Renal cortex interstitium (tissue), 15 donors: ENCODE measurements around the gene RSL1D1. TPM values are rescaled to one million over a fixed set of nuclear protein-coding genes. Genes with fewer than 3 reads are reported as not detected.

Experiments
- DNase-seq, 11 donors: peaks; one replicate each; pipeline ENCODE4 v3.0.0-alpha.2; 2013; ENCODE audit warnings: low read depth in 9 of 11, low spot score in 4 of 11; ENCODE audit errors: extremely low read depth in 1 of 11
- long read RNA-seq, 16 experiments: transcript quantifications; one replicate each; lab custom pipeline, GENCODE V29; 2026
- polyA plus RNA-seq, 3 donors: library from polyadenylated mRNA; unstranded; fragments of 120-200 nt; gene quantifications; one replicate each; pipeline ENCODE4 v1.2.1, GENCODE V29; 2013; ENCODE audit not compliant: insufficient read length in 3 of 3

RSL1D1 gene
- polyA plus RNA-seq, result 100 to 1,000 TPM; 214 to 289 (median 238) TPM
- long read RNA-seq, donor 1, full-length matches to known transcripts, result 13 of 13 reads
- long read RNA-seq, donor 1, partial matches to known transcripts, result 0 of 13 reads
- long read RNA-seq, donor 1, other reads (novel, unspliced or antisense), result 0 of 13 reads
- long read RNA-seq, donor 2, full-length matches to known transcripts, result 15 of 40 reads
- long read RNA-seq, donor 2, partial matches to known transcripts, result 25 of 40 reads
- long read RNA-seq, donor 2, other reads (novel, unspliced or antisense), result 0 of 40 reads
- long read RNA-seq, donor 3, full-length matches to known transcripts, result 34 of 81 reads
- long read RNA-seq, donor 3, partial matches to known transcripts, result 40 of 81 reads
- long read RNA-seq, donor 3, other reads (novel, unspliced or antisense), result 7 of 81 reads
- long read RNA-seq, donor 4, full-length matches to known transcripts, result 31 of 56 reads
- long read RNA-seq, donor 4, partial matches to known transcripts, result 6 of 56 reads
- long read RNA-seq, donor 4, other reads (novel, unspliced or antisense), result 19 of 56 reads
- long read RNA-seq, donor 5, result 0 reads
- long read RNA-seq, donor 6, full-length matches to known transcripts, result 15 of 51 reads
- long read RNA-seq, donor 6, partial matches to known transcripts, result 36 of 51 reads
- long read RNA-seq, donor 6, other reads (novel, unspliced or antisense), result 0 of 51 reads
- long read RNA-seq, donor 7, full-length matches to known transcripts, result 23 of 81 reads
- long read RNA-seq, donor 7, partial matches to known transcripts, result 53 of 81 reads
- long read RNA-seq, donor 7, other reads (novel, unspliced or antisense), result 5 of 81 reads
- long read RNA-seq, donor 8, result 0 reads
- long read RNA-seq, donor 9, full-length matches to known transcripts, result 31 of 49 reads
- long read RNA-seq, donor 9, partial matches to known transcripts, result 5 of 49 reads
- long read RNA-seq, donor 9, other reads (novel, unspliced or antisense), result 13 of 49 reads
- long read RNA-seq, donor 10, full-length matches to known transcripts, result 23 of 43 reads
- long read RNA-seq, donor 10, partial matches to known transcripts, result 20 of 43 reads
- long read RNA-seq, donor 10, other reads (novel, unspliced or antisense), result 0 of 43 reads
- long read RNA-seq, donor 11, full-length matches to known transcripts, result 31 of 37 reads
- long read RNA-seq, donor 11, partial matches to known transcripts, result 0 of 37 reads
- long read RNA-seq, donor 11, other reads (novel, unspliced or antisense), result 6 of 37 reads
- long read RNA-seq, donor 12, full-length matches to known transcripts, result 11 of 26 reads
- long read RNA-seq, donor 12, partial matches to known transcripts, result 15 of 26 reads
- long read RNA-seq, donor 12, other reads (novel, unspliced or antisense), result 0 of 26 reads
- long read RNA-seq, donor 13, result 0 reads
- long read RNA-seq, donor 14, full-length matches to known transcripts, result 37 of 55 reads
- long read RNA-seq, donor 14, partial matches to known transcripts, result 8 of 55 reads
- long read RNA-seq, donor 14, other reads (novel, unspliced or antisense), result 10 of 55 reads
- long read RNA-seq, donor 15, full-length matches to known transcripts, result 11 of 11 reads
- long read RNA-seq, donor 15, partial matches to known transcripts, result 0 of 11 reads
- long read RNA-seq, donor 15, other reads (novel, unspliced or antisense), result 0 of 11 reads
- long read RNA-seq, donor 16, full-length matches to known transcripts, result 94 of 184 reads
- long read RNA-seq, donor 16, partial matches to known transcripts, result 50 of 184 reads
- long read RNA-seq, donor 16, other reads (novel, unspliced or antisense), result 40 of 184 reads

GRCh38 chr16:11851294-11852091, at the start of gene RSL1D1:
Gene RSL1D1 (minus strand): TSS chr16:11851542. CDS start chr16:11851512, 30 bp downstream.
- peak; percentile 83 to 95 (median 91) for DNase-seq

GRCh38 chr16:11901091-11901490, 49.7 kb upstream of the RSL1D1 start:
- no peak for DNase-seq

GRCh38 chr16:11896486-11897176, 45.3 kb upstream of the RSL1D1 start:
- no peak for DNase-seq

GRCh38 chr16:11893571-11893970, 42.2 kb upstream of the RSL1D1 start:
- no peak for DNase-seq

- no peak for DNase-seq
Observed at GRCh38 chr16:11892761-11893160, 41.4 kb upstream of the RSL1D1 start.

- DNase-seq, result no peak
Observed at GRCh38 chr16:11890231-11890965, 39.1 kb upstream of the RSL1D1 start.

- no peak for DNase-seq
Observed at GRCh38 chr16:11886881-11887280, 35.5 kb upstream of the RSL1D1 start.

GRCh38 chr16:11884035-11884434, 32.7 kb upstream of the RSL1D1 start:
- DNase-seq, result no peak

- no peak for DNase-seq
Observed at GRCh38 chr16:11880007-11880406, 28.7 kb upstream of the RSL1D1 start.

GRCh38 chr16:11877374-11877773, 26.0 kb upstream of the RSL1D1 start:
- DNase-seq, result no peak

GRCh38 chr16:11876306-11876705, 25.0 kb upstream of the RSL1D1 start:
- DNase-seq, result no peak

- no peak for DNase-seq
Observed at GRCh38 chr16:11875721-11876120, 24.4 kb upstream of the RSL1D1 start.

- DNase-seq, result peak in 1 of 11 donors; percentile 2
Observed at GRCh38 chr16:11871193-11871592, 19.9 kb upstream of the RSL1D1 start.

- DNase-seq, result no peak
Observed at GRCh38 chr16:11870399-11870798, 19.1 kb upstream of the RSL1D1 start.

GRCh38 chr16:11869353-11870228, 18.2 kb upstream of the RSL1D1 start:
- DNase-seq, result no peak
